HG03039 (cell line): ENCODE data around the gene ADAMTS18.
"Not testable (repeated sequence)": the region's sequence is repeated elsewhere in the genome, so short reads cannot be mapped to it uniquely, and the experiment has no call there.

Source experiments
- ATAC-seq: cut with Tn5 transposase; IDR thresholded peaks from one replicate; pipeline ENCODE4 v1.9.1; 2021; ENCODE audit warnings: mild to moderate bottlenecking, moderate library complexity; ENCODE audit not compliant: unreplicated experiment

The ADAMTS18 gene

GRCh38 chr16:77434530-77435271, at the start of gene ADAMTS18:
ADAMTS18 (minus strand) TSS chr16:77435034; CDS start chr16:77434695, 339 bp downstream.
- ATAC-seq = no peak

- no peak for ATAC-seq
These were observed 46.0 kb upstream of the ADAMTS18 start for GRCh38 chr16:77480681-77481315.

GRCh38 chr16:77472262-77472661, 37.4 kb upstream of the ADAMTS18 start:
- no peak for ATAC-seq

GRCh38 chr16:77470851-77471250, 36.0 kb upstream of the ADAMTS18 start:
- no peak for ATAC-seq

GRCh38 chr16:77469634-77470033, 34.8 kb upstream of the ADAMTS18 start:
- ATAC-seq = no peak

GRCh38 chr16:77468831-77469230, 34.0 kb upstream of the ADAMTS18 start:
- ATAC-seq = no peak

GRCh38 chr16:77467821-77468335, 33.0 kb upstream of the ADAMTS18 start:
- no peak for ATAC-seq

GRCh38 chr16:77463659-77464058, 28.8 kb upstream of the ADAMTS18 start:
- ATAC-seq = not testable (repeated sequence)

GRCh38 chr16:77462894-77463293, 28.1 kb upstream of the ADAMTS18 start:
- ATAC-seq = no peak

GRCh38 chr16:77459534-77460254, 24.9 kb upstream of the ADAMTS18 start:
- no peak for ATAC-seq

GRCh38 chr16:77457046-77457445, 22.2 kb upstream of the ADAMTS18 start:
- no peak for ATAC-seq

GRCh38 chr16:77452243-77452642, 17.4 kb upstream of the ADAMTS18 start:
- ATAC-seq = no peak

GRCh38 chr16:77450790-77451487, 16.1 kb upstream of the ADAMTS18 start:
- ATAC-seq = no peak

- ATAC-seq = no peak
These were observed 14.4 kb upstream of the ADAMTS18 start for GRCh38 chr16:77449208-77449607.

- ATAC-seq = no peak
These were observed 10.5 kb upstream of the ADAMTS18 start for GRCh38 chr16:77445324-77445723.

GRCh38 chr16:77444147-77444460, 9.3 kb upstream of the ADAMTS18 start:
- ATAC-seq = no peak

- no peak for ATAC-seq
These were observed 8.7 kb upstream of the ADAMTS18 start for GRCh38 chr16:77443357-77444146.

- no peak for ATAC-seq
These were observed 7.2 kb upstream of the ADAMTS18 start for GRCh38 chr16:77442078-77442477.

GRCh38 chr16:77439106-77439505, 4.3 kb upstream of the ADAMTS18 start:
- ATAC-seq = no peak

GRCh38 chr16:77437859-77438258, 3.0 kb upstream of the ADAMTS18 start:
- no peak for ATAC-seq
